K562 (cell line): Measurements from ENCODE around the gene GRB2. TPM values are rescaled to one million over a fixed set of nuclear protein-coding genes. Genes with fewer than 3 reads are reported as not detected.

Experiments
- AFF4 ChIP-seq: sonication (generic); formaldehyde crosslinking; IDR thresholded peaks from 2 replicates; pipeline ENCODE4 v1.8.0; 2023; ENCODE audit warnings: mild to moderate bottlenecking, missing genetic modification reagents
- CHD4 ChIP-seq: fragments of 200-600 bp; sonication (generic); IDR thresholded peaks from 3 replicates; pipeline ENCODE4 v1.6.1; 2012; ENCODE audit warnings: low read depth, mild to moderate bottlenecking, mixed read lengths, low read length, inconsistent platforms; ENCODE audit not compliant: insufficient read depth, insufficient replicate concordance, poor library complexity, severe bottlenecking
- CSDE1 ChIP-seq, 2 experiments: fragments of 450-650 bp; IDR thresholded peaks; 2 replicates each; pipeline ENCODE4 v1.6.1; 2016; ENCODE audit warnings: mild to moderate bottlenecking in 1 of 2
- ELF4 ChIP-seq: fragments of 450-650 bp; formaldehyde crosslinking; IDR thresholded peaks from 2 replicates; pipeline ENCODE4 v1.4.0; 2022; ENCODE audit warnings: missing genetic modification characterization
- HMG20A ChIP-seq: fragments of 450-650 bp; formaldehyde crosslinking; conservative IDR thresholded peaks from 2 replicates; pipeline ENCODE4 v1.4.0; 2020; ENCODE audit warnings: mild to moderate bottlenecking, mixed read lengths
- HOMEZ ChIP-seq: fragments of 250-450 bp; sonication (Bioruptor Pico); IDR thresholded peaks from 2 replicates; pipeline ENCODE4 v1.4.0; 2020; ENCODE audit warnings: mild to moderate bottlenecking, moderate library complexity
- PTRF ChIP-seq: fragments of 450-650 bp; IDR thresholded peaks from 2 replicates; pipeline ENCODE4 v1.6.1; 2016; ENCODE audit warnings: mild to moderate bottlenecking, missing genetic modification characterization, missing compliant biosample characterization
- RB1 ChIP-seq: fragments of 450-650 bp; IDR thresholded peaks from 2 replicates; pipeline ENCODE4 v1.6.1; 2017; ENCODE audit warnings: low read depth, mild to moderate bottlenecking
- SMAD3 ChIP-seq: fragments of 450-650 bp; formaldehyde crosslinking; conservative IDR thresholded peaks from 2 replicates; pipeline ENCODE4 v1.4.0; 2020; ENCODE audit warnings: mild to moderate bottlenecking
- SMC3 ChIP-seq: conservative IDR thresholded peaks from 2 replicates; pipeline ENCODE4 v1.6.1; 2011; ENCODE audit warnings: low read depth, low read length, improper control_type of control experiment; ENCODE audit not compliant: insufficient read depth
- YY1 ChIP-seq, 3 experiments: IDR thresholded peaks; 2 replicates each; pipeline ENCODE4 v1.6.1; 2011; ENCODE audit warnings: low read length in 2 of 3, mild to moderate bottlenecking in 2 of 3, moderate library complexity in 2 of 3, borderline replicate concordance in 1 of 3, control low read depth in 1 of 3, low read depth in 1 of 3; ENCODE audit not compliant: insufficient read depth in 3 of 3, insufficient replicate concordance in 2 of 3, control insufficient read depth in 1 of 3, insufficient read length in 1 of 3; ENCODE audit errors: extremely low read depth in 1 of 3
- ZC3H4 ChIP-seq: sonication (generic); formaldehyde crosslinking; IDR thresholded peaks from 2 replicates; pipeline ENCODE4 v1.9.0; 2021; ENCODE audit warnings: missing genetic modification reagents, borderline replicate concordance
- ZKSCAN8 ChIP-seq: fragments of 200-800 bp; sonication (Bioruptor generic); IDR thresholded peaks from 2 replicates; pipeline ENCODE4 v1.6.1; 2016; ENCODE audit warnings: missing genetic modification characterization, missing compliant biosample characterization
- ZNF384 ChIP-seq: IDR thresholded peaks from 2 replicates; pipeline ENCODE4 v1.6.1; 2012; ENCODE audit warnings: low read depth, low read length, improper control_type of control experiment
- polyA plus RNA-seq, 8 experiments: library from polyadenylated mRNA; depleted of rRNA in 4 of 8; stranded (reverse) in 5 of 8; unstranded in 3 of 8; fragments of >200 nt; fragmentation: Nextera tagmentation in 2 of 8; fragmentation: Illumina TruSeq in 1 of 8; extraction: Ambion mirVana in 2 of 8; extraction: Trizol in 1 of 8; gene quantifications; 2 replicates each; pipeline versions ENCODE4 v1.2.1 to v1.2.3, GENCODE V29; 2011 to 2014; ENCODE audit warnings: inconsistent platforms in 1 of 8, missing spikeins in 1 of 8
- total RNA-seq, 7 experiments: library from RNA; depleted of rRNA in 6 of 7; stranded (reverse); fragments of >200 nt in 6 of 7; fragmentation: Illumina TruSeq in 2 of 7; extraction: Trizol in 2 of 7; gene quantifications; 2 replicates each; pipeline versions ENCODE4 v1.2.1 to v1.2.3, GENCODE V29; 2011 to 2021; ENCODE audit warnings: low replicate concordance in 1 of 7
- TF ChIP-seq, protein P1 (sequence below): IDR thresholded peaks from 2 replicates; pipeline ENCODE4 v1.6.1; 2012; ENCODE audit warnings: low read depth, low read length, improper control_type of control experiment, borderline replicate concordance
- TF ChIP-seq, protein P2 (sequence below): fragments of 250-450 bp; sonication (Bioruptor Pico); IDR thresholded peaks from 2 replicates; pipeline ENCODE4 v1.8.0; 2022; ENCODE audit warnings: moderate library complexity, mild to moderate bottlenecking, inconsistent platforms
- TF ChIP-seq, protein P3 (sequence below): fragments of 250-450 bp; sonication (Bioruptor Pico); IDR thresholded peaks from 2 replicates; pipeline ENCODE4 v1.8.0; 2021; ENCODE audit warnings: moderate library complexity, mild to moderate bottlenecking, inconsistent platforms

The GRB2 gene
- total and polyA plus RNA-seq, 9 of the 15 experiments (the other 6 are each of a cell fraction or from before 2014, with no cell fraction given), result 57.2 to 136 (median 84.8) TPM

DNA sequence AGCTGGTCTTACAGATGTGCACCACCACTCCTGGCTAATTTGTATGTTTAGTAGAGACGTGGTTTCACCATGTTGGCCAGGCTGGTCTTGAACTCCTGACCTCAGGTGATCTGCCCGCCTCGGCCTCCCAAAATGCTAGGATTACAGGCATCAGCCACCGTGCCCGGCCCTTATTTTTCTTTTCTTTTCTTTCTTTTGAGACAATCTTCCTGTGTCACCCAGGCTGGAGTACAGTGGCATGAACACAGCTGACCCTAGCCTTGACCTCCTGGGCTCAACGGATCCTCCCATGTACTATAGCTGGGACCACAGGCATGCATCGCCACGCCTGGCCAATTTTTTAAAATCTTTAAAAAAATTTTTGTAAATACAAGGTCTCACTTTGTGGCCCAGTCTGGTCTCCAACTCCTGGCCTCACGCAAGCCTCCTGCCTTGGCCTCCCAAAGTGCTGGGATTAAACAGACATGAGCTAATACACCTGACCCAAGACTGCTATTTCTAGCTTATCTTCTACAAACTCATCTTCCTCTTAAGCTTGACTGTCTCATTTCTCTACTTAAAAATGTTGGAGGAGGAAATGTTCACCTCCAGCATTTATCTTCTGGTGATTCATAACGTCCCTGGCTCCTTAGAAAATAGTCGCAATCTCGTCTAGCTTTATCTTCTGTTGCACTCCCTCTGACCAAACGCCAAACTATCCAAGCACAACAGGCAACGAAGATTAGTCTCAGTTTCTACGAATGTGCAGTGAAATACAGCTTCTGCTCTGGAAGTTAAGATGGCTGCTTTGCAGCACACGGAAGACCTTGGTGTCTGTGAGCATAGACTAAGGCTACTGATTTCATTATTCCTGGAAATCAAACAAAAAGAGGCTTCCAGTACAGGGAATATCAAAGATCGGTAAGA, 42.7 kb upstream of the GRB2 start (continued):
- TF ChIP-seq ZC3H4 (CRISPR knock-in tag) (no peak), ZKSCAN8 (CRISPR knock-in tag) (no peak), ZNF384 (no peak), PTRF (tag) (no peak), ELF4 (CRISPR knock-in tag) (0 out of 2 replicates have a peak, but pooled peaks have one; percentile 7), RB1 (no peak), CHD4 (no peak), YY1 (IDR thresholded peaks at IDR 0.05; ENCODE audit: borderline replicate concordance in 1 of 3, control insufficient read depth in 1 of 3, extremely low read depth in 1 of 3, insufficient read depth in 3 of 3, insufficient read length in 1 of 3, insufficient replicate concordance in 2 of 3, low read depth in 1 of 3, low read length in 2 of 3) (peak; percentile 41 to 94 (median 58)), SMAD3 (CRISPR knock-in tag) (no peak), AFF4 (CRISPR knock-in tag) (no peak), HOMEZ (CRISPR knock-in tag) (no peak), SMC3 (no peak), CSDE1 (IDR thresholded peaks at IDR 0.05) (no peak), HMG20A (no peak)
- TF ChIP-seq, protein P1, sequence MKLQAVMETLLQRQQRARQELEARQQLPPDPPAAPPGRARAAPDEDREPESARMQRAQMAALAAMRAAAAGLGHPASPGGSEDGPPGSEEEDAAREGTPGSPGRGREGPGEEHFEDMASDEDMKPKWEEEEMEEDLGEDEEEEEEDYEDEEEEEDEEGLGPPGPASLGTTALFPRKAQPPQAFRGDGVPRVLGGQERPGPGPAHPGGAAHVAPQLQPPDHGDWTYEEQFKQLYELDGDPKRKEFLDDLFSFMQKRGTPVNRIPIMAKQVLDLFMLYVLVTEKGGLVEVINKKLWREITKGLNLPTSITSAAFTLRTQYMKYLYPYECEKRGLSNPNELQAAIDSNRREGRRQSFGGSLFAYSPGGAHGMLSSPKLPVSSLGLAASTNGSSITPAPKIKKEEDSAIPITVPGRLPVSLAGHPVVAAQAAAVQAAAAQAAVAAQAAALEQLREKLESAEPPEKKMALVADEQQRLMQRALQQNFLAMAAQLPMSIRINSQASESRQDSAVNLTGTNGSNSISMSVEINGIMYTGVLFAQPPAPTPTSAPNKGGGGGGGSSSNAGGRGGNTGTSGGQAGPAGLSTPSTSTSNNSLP, result peak; percentile 67; the same call in 1 of the 2 replicates
- TF ChIP-seq, protein P2, sequence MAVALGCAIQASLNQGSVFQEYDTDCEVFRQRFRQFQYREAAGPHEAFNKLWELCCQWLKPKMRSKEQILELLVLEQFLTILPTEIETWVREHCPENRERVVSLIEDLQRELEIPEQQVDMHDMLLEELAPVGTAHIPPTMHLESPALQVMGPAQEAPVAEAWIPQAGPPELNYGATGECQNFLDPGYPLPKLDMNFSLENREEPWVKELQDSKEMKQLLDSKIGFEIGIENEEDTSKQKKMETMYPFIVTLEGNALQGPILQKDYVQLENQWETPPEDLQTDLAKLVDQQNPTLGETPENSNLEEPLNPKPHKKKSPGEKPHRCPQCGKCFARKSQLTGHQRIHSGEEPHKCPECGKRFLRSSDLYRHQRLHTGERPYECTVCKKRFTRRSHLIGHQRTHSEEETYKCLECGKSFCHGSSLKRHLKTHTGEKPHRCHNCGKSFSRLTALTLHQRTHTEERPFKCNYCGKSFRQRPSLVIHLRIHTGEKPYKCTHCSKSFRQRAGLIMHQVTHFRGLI (CRISPR knock-in tag), result no peak
- TF ChIP-seq, protein P3, sequence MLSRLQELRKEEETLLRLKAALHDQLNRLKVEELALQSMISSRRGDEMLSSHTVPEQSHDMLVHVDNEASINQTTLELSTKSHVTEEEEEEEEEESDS (CRISPR knock-in tag), result no peak
